IMR-90 (cell line): ENCODE results near the gene UBASH3A. TPM values are rescaled to one million over a fixed set of nuclear protein-coding genes. Genes with fewer than 3 reads are reported as not detected.

ENCODE experiments used
- ATAC-seq: fragments of 200-7000 bp; cut with Tn5 transposase; 2 replicates; pipeline ENCODE4 v1.9.1; 2020; ENCODE audit warnings: low read depth, mild to moderate bottlenecking, moderate library complexity
- BruUV-seq: library from RNA; stranded (reverse); fragments of 400-500 nt; replicated peaks from 2 replicates; lab custom pipeline; 2021; lab: Mats Ljungman, UMichigan
- CTCF ChIA-PET: fragments of 300-600 bp; formaldehyde crosslinking; extraction: SDS; loops from one replicate; lab custom pipeline; 2021; ENCODE audit warnings: antibody characterized with exemption; lab: Yijun Ruan, JAX
- POLR2A ChIA-PET: fragments of 300-600 bp; sonication (Branson Sonifier 250); formaldehyde crosslinking; loops from one replicate; lab custom pipeline; 2022; ENCODE audit warnings: antibody characterized with exemption; ENCODE audit not compliant: unreplicated experiment; lab: Charles Lee
- DNase-seq: peaks from one replicate; pipeline ENCODE4 v3.0.0; 2013
- H2AFZ ChIP-seq: replicated peaks from 2 replicates; pipeline ENCODE3; 2013; ENCODE audit warnings: low read length, mild to moderate bottlenecking; ENCODE audit not compliant: poor library complexity
- H2AK5ac ChIP-seq: 2 replicates; pipeline ENCODE4 v1.6.1; 2013; ENCODE audit warnings: low read depth, low read length, inconsistent platforms
- H2AK9ac ChIP-seq: replicated peaks from 2 replicates; pipeline ENCODE3; 2013; ENCODE audit warnings: mild to moderate bottlenecking, low read depth, low read length, moderate library complexity; ENCODE audit not compliant: poor library complexity
- H2BK120ac ChIP-seq: 2 replicates; pipeline ENCODE4 v1.6.1; 2013; ENCODE audit warnings: low read depth, low read length, inconsistent platforms
- H2BK15ac ChIP-seq: 3 replicates; pipeline ENCODE4 v1.6.1; 2013; ENCODE audit warnings: low read depth, low read length, inconsistent platforms
- H2BK20ac ChIP-seq: 2 replicates; pipeline ENCODE4 v1.6.1; 2013; ENCODE audit warnings: low read depth, mild to moderate bottlenecking, inconsistent platforms, low read length, moderate library complexity
- H2BK5ac ChIP-seq: 2 replicates; pipeline ENCODE4 v1.6.1; 2013; ENCODE audit warnings: mild to moderate bottlenecking, low read depth, low read length, inconsistent platforms; ENCODE audit not compliant: poor library complexity, severe bottlenecking
- H3K14ac ChIP-seq: replicated peaks from 2 replicates; pipeline ENCODE4 v1.6.1; 2013; ENCODE audit warnings: low read depth, low read length, inconsistent platforms
- H3K18ac ChIP-seq: 2 replicates; pipeline ENCODE4 v1.6.1; 2013; ENCODE audit warnings: low read depth, low read length, control low read depth
- H3K23ac ChIP-seq: 2 replicates; pipeline ENCODE4 v1.6.1; 2013; ENCODE audit warnings: low read depth, low read length, inconsistent platforms
- H3K27ac ChIP-seq: 2 replicates; pipeline ENCODE4 v1.5.1; 2013; ENCODE audit warnings: mild to moderate bottlenecking, control low read depth, low read length; ENCODE audit not compliant: insufficient read depth
- H3K27me3 ChIP-seq: 2 replicates; pipeline ENCODE4 v1.6.1; 2013; ENCODE audit warnings: low read length; ENCODE audit not compliant: control insufficient read depth, insufficient read depth
- H3K36me3 ChIP-seq: 2 replicates; pipeline ENCODE4 v1.6.1; 2013; ENCODE audit warnings: low read length, mixed read lengths; ENCODE audit not compliant: control insufficient read depth, insufficient read depth
- H3K4ac ChIP-seq: 2 replicates; pipeline ENCODE4 v1.6.1; 2013; ENCODE audit warnings: low read depth, low read length, inconsistent platforms
- H3K4me1 ChIP-seq: 2 replicates; pipeline ENCODE4 v1.6.1; 2013; ENCODE audit warnings: low read length, mixed read lengths; ENCODE audit not compliant: control insufficient read depth, insufficient read depth
- H3K4me2 ChIP-seq: 2 replicates; pipeline ENCODE4 v1.6.1; 2013; ENCODE audit warnings: low read depth, mild to moderate bottlenecking, control low read depth, low read length, moderate library complexity
- H3K4me3 ChIP-seq: 2 replicates; pipeline ENCODE4 v1.5.1; 2013; ENCODE audit warnings: low read depth, mild to moderate bottlenecking, control low read depth, low read length, moderate library complexity; ENCODE audit not compliant: insufficient read depth
- H3K56ac ChIP-seq: 2 replicates; pipeline ENCODE4 v1.6.1; 2013; ENCODE audit warnings: low read length, inconsistent platforms; ENCODE audit not compliant: insufficient read depth; ENCODE audit errors: extremely low read depth
- H3K79me1 ChIP-seq, 2 experiments: 2 replicates each; pipeline ENCODE4 v1.6.1; 2013; ENCODE audit warnings: low read length in 2 of 2, inconsistent platforms in 1 of 2, low read depth in 1 of 2
- H3K9ac ChIP-seq: 2 replicates; pipeline ENCODE4 v1.6.1; 2013; ENCODE audit warnings: low read depth, low read length, control low read depth
- H3K9me1 ChIP-seq: 2 replicates; pipeline ENCODE4 v1.6.1; 2013; ENCODE audit warnings: low read length, inconsistent platforms; ENCODE audit not compliant: insufficient read depth
- H3K9me3 ChIP-seq: 2 replicates; pipeline ENCODE4 v1.6.1; 2013; ENCODE audit warnings: low read length; ENCODE audit not compliant: control insufficient read depth, insufficient read depth
- H4K20me1 ChIP-seq: 2 replicates; pipeline ENCODE4 v1.6.1; 2013; ENCODE audit warnings: low read length, inconsistent platforms; ENCODE audit not compliant: insufficient read depth
- H4K5ac ChIP-seq: 2 replicates; pipeline ENCODE4 v1.6.1; 2013; ENCODE audit warnings: mild to moderate bottlenecking, low read depth, low read length, control low read depth
- H4K8ac ChIP-seq, 2 experiments: 2 replicates each; pipeline ENCODE4 v1.6.1; 2013; ENCODE audit warnings: low read depth in 2 of 2, low read length in 2 of 2, control low read depth in 1 of 2, inconsistent platforms in 1 of 2
- H4K91ac ChIP-seq: 2 replicates; pipeline ENCODE4 v1.6.1; 2013; ENCODE audit warnings: low read depth, low read length, inconsistent platforms; ENCODE audit not compliant: insufficient read depth
- CEBPB ChIP-seq: IDR thresholded peaks from 2 replicates; pipeline ENCODE4 v1.6.1; 2012; ENCODE audit warnings: low read depth, low read length, improper control_type of control experiment
- CTCF ChIP-seq: conservative IDR thresholded peaks from 2 replicates; pipeline ENCODE4 v1.5.1; 2012; ENCODE audit warnings: mild to moderate bottlenecking, low read depth, low read length, improper control_type of control experiment
- FOS ChIP-seq: fragments of 150-350 bp; IDR thresholded peaks from 2 replicates; pipeline ENCODE4 v1.6.1; 2016; ENCODE audit warnings: low read depth, low read length
- MAFK ChIP-seq: IDR thresholded peaks from 2 replicates; pipeline ENCODE4 v1.6.1; 2012; ENCODE audit warnings: low read depth, low read length, improper control_type of control experiment
- MAZ ChIP-seq: IDR thresholded peaks from 2 replicates; pipeline ENCODE4 v1.6.1; 2012; ENCODE audit warnings: low read depth, mild to moderate bottlenecking, low read length, improper control_type of control experiment, moderate library complexity, borderline replicate concordance
- RCOR1 ChIP-seq: IDR thresholded peaks from 2 replicates; pipeline ENCODE4 v1.6.1; 2012; ENCODE audit warnings: mild to moderate bottlenecking, low read length, improper control_type of control experiment; ENCODE audit not compliant: insufficient replicate concordance
- RFX5 ChIP-seq: IDR thresholded peaks from 2 replicates; pipeline ENCODE4 v1.8.0; 2012; ENCODE audit warnings: low read depth, mild to moderate bottlenecking, low read length, moderate library complexity
- WGBS, 2 experiments: methylation state at CpG; one replicate each; pipeline versions ENCODE4 v1.1.5 to v1.1.7; 2013; ENCODE audit warnings: missing lambda C conversion rate in 2 of 2; ENCODE audit not compliant: insufficient read length in 1 of 2; ENCODE audit errors: extremely low coverage in 2 of 2; 5-methylcytosine and 5-hydroxymethylcytosine counted together
- dilution Hi-C: fragments of 300-500 bp; cut with HindIII; formaldehyde crosslinking; loops from one replicate; pipeline ENCODE4 v1.14.3; 2018; ENCODE audit warnings: low sequenced_read_pairs; ENCODE audit not compliant: unreplicated experiment
- in situ Hi-C: fragments of 300-500 bp; cut with MboI; formaldehyde crosslinking; loops from 3 replicates; pipeline ENCODE4 v1.14.3; 2019; ENCODE audit warnings: low sequenced_read_pairs, inconsistent platforms, mixed read lengths
- intact Hi-C: fragments of 100-400 bp; cut with micrococcal nuclease; formaldehyde crosslinking; loops from 2 replicates; pipeline ENCODE4 v1.10.0; 2022
- polyA plus RNA-seq, 3 experiments: library from polyadenylated mRNA; depleted of rRNA; stranded (reverse); fragments of >200 nt; gene quantifications; 2 replicates each; pipeline ENCODE4 v1.2.3, GENCODE V29; 2012; ENCODE audit warnings: low replicate concordance in 1 of 3
- total RNA-seq: library from RNA; depleted of rRNA; stranded (reverse); fragments of >200 nt; gene quantifications from 2 replicates; pipeline ENCODE4 v1.2.3, GENCODE V29; 2012

Gene UBASH3A
- total and polyA plus RNA-seq, 2 of the 4 experiments (the other 2 are of a cell fraction), result not detected

GRCh38 chr21:42385619-42386018, 18.1 kb upstream of the UBASH3A start:
- Histone ChIP-seq H3K27me3 (peaks cover 28% of the 10 kb centered on the region), H4K20me1 (no peaks in the 10 kb centered on the region), H3K56ac (no peak overlapping the region), H3K4me3 (no peak overlapping the region), H3K4me2 (no peak overlapping the region), H4K91ac (no peak overlapping the region), H3K4ac (no peak overlapping the region), H3K27ac (no peak overlapping the region), H3K9ac (no peak overlapping the region), H2BK20ac (no peak overlapping the region), H4K8ac (no peak overlapping the region), H2BK15ac (no peak overlapping the region), H2BK120ac (no peak overlapping the region), H3K9me3 (peaks cover 3% of the 10 kb centered on the region; the same call in 1 of the 2 replicates), H4K5ac (no peak overlapping the region), H2AFZ (no peak overlapping the region), H3K4me1 (no peaks in the 10 kb centered on the region), H3K18ac (no peak overlapping the region), H3K23ac (no peak overlapping the region), H2AK5ac (no peak overlapping the region), H3K9me1 (no peaks in the 10 kb centered on the region), H2AK9ac (no peak overlapping the region), H3K79me1 (no peaks in the 10 kb centered on the region), H3K14ac (no peak overlapping the region), H3K36me3 (no peaks in the 10 kb centered on the region), H2BK5ac (no peak overlapping the region)
- BruUV-seq, result no TSS peak
- TF ChIP-seq MAFK, result no peak
- no peak for TF ChIP-seq FOS
- TF ChIP-seq RFX5, result no peak
- TF ChIP-seq MAZ, result no peak
- TF ChIP-seq CEBPB, result no peak
- no peak for TF ChIP-seq RCOR1
- no peak for TF ChIP-seq CTCF
- intact Hi-C loops (no loop called here), dilution Hi-C loops (no loop called here), in situ Hi-C loops (no loop called here)
- DNase-seq (no peak), ATAC-seq (no peak)
- POLR2A ChIA-PET, result no interaction called here
- CTCF ChIA-PET, result no interaction called here
- 67% methylated on average over 3 of the region's 5 CpGs; no CpG with 5 or more reads in 1 of the 2 experiments for WGBS, 2 experiments
